HepG2 (cell line): ENCODE results near the gene BAZ1B. TPM values are rescaled to one million over a fixed set of nuclear protein-coding genes. Genes with fewer than 3 reads are reported as not detected.
A peak's percentile ranks its signal among the peaks of the same experiment; 100 is the strongest.

ENCODE experiments used
- ATAC-seq: fragments of 200-7000 bp; cut with Tn5 transposase; 3 replicates; pipeline ENCODE4 v1.9.1; 2020; ENCODE audit warnings: mild to moderate bottlenecking, moderate library complexity
- BruUV-seq: library from RNA; stranded (reverse); fragments of 400-500 nt; replicated peaks from 2 replicates; lab custom pipeline; 2021; lab: Mats Ljungman, UMichigan
- CTCF ChIA-PET: fragments of 300-600 bp; formaldehyde crosslinking; extraction: SDS; loops from one replicate; lab custom pipeline; 2021; ENCODE audit warnings: low total read pairs, inconsistent platforms, low intra/inter-chr PET ratio; lab: Yijun Ruan, JAX
- POLR2A ChIA-PET: fragments of 350-600 bp; sonication (Branson Sonifier 250); formaldehyde crosslinking; loops from one replicate; lab custom pipeline; 2020; ENCODE audit warnings: antibody characterized with exemption, inconsistent platforms; lab: Yijun Ruan, JAX
- DNase-seq: peaks from one replicate; pipeline ENCODE4 v3.0.0-alpha.2; 2015; ENCODE audit warnings: low spot score
- FAIRE-seq: peaks from 3 replicates; lab custom pipeline; 2011; peaks lifted over from hg19 to GRCh38; lab: Jason Lieb, UNC
- H2AFZ ChIP-seq: one replicate; pipeline ENCODE4 v1.6.1; 2011; ENCODE audit warnings: low read length, inconsistent platforms
- H3K27ac ChIP-seq: fragments of 300-600 bp; 3 replicates; pipeline ENCODE4 v1.8.0; 2011; ENCODE audit warnings: mixed run types, mild to moderate bottlenecking, mixed read lengths, low read length, inconsistent platforms; ENCODE audit not compliant: insufficient read depth; ENCODE audit errors: extremely low read length
- H3K27me3 ChIP-seq, 2 experiments: fragments of 200-600 bp in 1 of 2; 2 replicates in 1 of 2; 3 replicates in 1 of 2; pipeline versions ENCODE4 v1.6.0 to v1.8.0; 2011; ENCODE audit warnings: low read length in 2 of 2, mild to moderate bottlenecking in 2 of 2, moderate library complexity in 2 of 2, inconsistent platforms in 1 of 2; ENCODE audit not compliant: insufficient read depth in 2 of 2, control insufficient read depth in 1 of 2
- H3K36me3 ChIP-seq, 2 experiments: fragments of 200-600 bp in 1 of 2; replicated peaks in 1 of 2; 2 replicates in 1 of 2; 3 replicates in 1 of 2; pipeline versions ENCODE4 v1.5.1 to v1.8.0; 2011; ENCODE audit warnings: low read length in 2 of 2, inconsistent platforms in 1 of 2; ENCODE audit not compliant: insufficient read depth in 2 of 2, control insufficient read depth in 1 of 2
- H3K4me1 ChIP-seq: 2 replicates; pipeline ENCODE4 v1.5.1; 2012; ENCODE audit warnings: low read length, inconsistent platforms; ENCODE audit not compliant: insufficient read depth
- H3K4me2 ChIP-seq: 2 replicates; pipeline ENCODE4 v1.6.0; 2011; ENCODE audit warnings: low read depth, low read length, inconsistent platforms
- H3K4me3 ChIP-seq, 3 experiments: fragments of 200-600 bp in 1 of 3; sonication (generic), shearing (Covaris generic) in 1 of 3; replicated peaks in 1 of 3; 2 replicates each; pipeline ENCODE4 v1.5.1; 2011 to 2016; ENCODE audit warnings: low read length in 3 of 3, inconsistent platforms in 2 of 3, low read depth in 2 of 3, mild to moderate bottlenecking in 2 of 3, control low read depth in 1 of 3, mixed read lengths in 1 of 3; ENCODE audit not compliant: insufficient read depth in 1 of 3
- H3K79me2 ChIP-seq: one replicate; pipeline ENCODE4 v1.6.1; 2011; ENCODE audit warnings: low read length, inconsistent platforms; ENCODE audit not compliant: insufficient read depth
- H3K9ac ChIP-seq: 2 replicates; pipeline ENCODE4 v1.6.0; 2011; ENCODE audit warnings: mild to moderate bottlenecking, low read depth, low read length, inconsistent platforms; ENCODE audit not compliant: insufficient read depth
- H3K9me3 ChIP-seq: 2 replicates; pipeline ENCODE4 v1.5.1; 2012; ENCODE audit warnings: mild to moderate bottlenecking, low read length
- H4K20me1 ChIP-seq: 2 replicates; pipeline ENCODE4 v1.6.0; 2011; ENCODE audit warnings: inconsistent platforms, mild to moderate bottlenecking, low read length, moderate library complexity; ENCODE audit not compliant: insufficient read depth
- HMG20B ChIP-seq: conservative IDR thresholded peaks from 2 replicates; pipeline ENCODE4 v1.6.1; 2016; ENCODE audit warnings: missing genetic modification reagents, missing compliant biosample characterization
- PAWR ChIP-seq: sonication (generic); formaldehyde crosslinking; IDR thresholded peaks from 2 replicates; pipeline ENCODE4 v1.4.0; 2020; ENCODE audit warnings: missing genetic modification reagents, mild to moderate bottlenecking, borderline replicate concordance
- TEAD3 ChIP-seq: optimal IDR thresholded peaks from 2 replicates; pipeline ENCODE3; 2016; ENCODE audit warnings: borderline replicate concordance
- ZNF225 ChIP-seq: sonication (generic); formaldehyde crosslinking; IDR thresholded peaks from 2 replicates; pipeline ENCODE4 v1.4.0; 2020; ENCODE audit warnings: mild to moderate bottlenecking, missing genetic modification reagents
- WGBS: methylation state at CpG from one replicate; pipeline ENCODE4 v1.1.6; 2017; ENCODE audit warnings: low lambda C conversion rate; 5-methylcytosine and 5-hydroxymethylcytosine counted together
- in situ Hi-C: cut with HindIII; loops from 2 replicates; pipeline ENCODE4 v1.10.0; 2017; ENCODE audit warnings: low pct_unique_long_range_greater_than_20kb; ENCODE audit not compliant: extremely low pct_ligation_motif_present
- intact Hi-C: fragments of 100-400 bp; cut with micrococcal nuclease; formaldehyde crosslinking; loops from one replicate; pipeline ENCODE4 v1.10.0; 2022; ENCODE audit not compliant: unreplicated experiment
- polyA plus RNA-seq, 8 experiments: library from polyadenylated mRNA; depleted of rRNA in 3 of 8; stranded (reverse) in 7 of 8; unstranded in 1 of 8; fragments of >200 nt; fragmentation: Illumina TruSeq in 4 of 8; extraction: Trizol in 4 of 8; gene quantifications; 2 replicates each; pipeline versions ENCODE4 v1.2.1 to v1.2.3, GENCODE V29; 2011 to 2016; ENCODE audit warnings: low read depth in 4 of 8, missing spikeins in 1 of 8, mixed read lengths in 1 of 8; ENCODE audit not compliant: insufficient read depth in 1 of 8
- total RNA-seq, 5 experiments: library from RNA; depleted of rRNA; stranded (reverse); fragments of >200 nt; fragmentation: Illumina TruSeq; extraction: Trizol; gene quantifications; 2 replicates each; pipeline ENCODE4 v1.2.3, GENCODE V29; 2016; ENCODE audit warnings: low read depth in 1 of 5
- TF ChIP-seq, protein P1 (sequence below): sonication (generic); formaldehyde crosslinking; IDR thresholded peaks from 2 replicates; pipeline ENCODE4 v1.5.0; 2020; ENCODE audit warnings: mild to moderate bottlenecking, missing genetic modification reagents, moderate library complexity
- TF ChIP-seq, protein P2 (sequence below): sonication (generic); formaldehyde crosslinking; IDR thresholded peaks from 2 replicates; pipeline ENCODE4 v1.5.1; 2020; ENCODE audit warnings: mild to moderate bottlenecking, missing genetic modification reagents, moderate library complexity
- TF ChIP-seq, protein P3 (sequence below): sonication (generic); formaldehyde crosslinking; IDR thresholded peaks from 2 replicates; pipeline ENCODE4 v1.4.0; 2020; ENCODE audit warnings: mild to moderate bottlenecking, missing genetic modification reagents

Gene BAZ1B
- total and polyA plus RNA-seq, 2 of the 13 experiments (the other 11 are each of a cell fraction or from before 2014, with no cell fraction given), result 18.6 to 69.4 TPM

DNA sequence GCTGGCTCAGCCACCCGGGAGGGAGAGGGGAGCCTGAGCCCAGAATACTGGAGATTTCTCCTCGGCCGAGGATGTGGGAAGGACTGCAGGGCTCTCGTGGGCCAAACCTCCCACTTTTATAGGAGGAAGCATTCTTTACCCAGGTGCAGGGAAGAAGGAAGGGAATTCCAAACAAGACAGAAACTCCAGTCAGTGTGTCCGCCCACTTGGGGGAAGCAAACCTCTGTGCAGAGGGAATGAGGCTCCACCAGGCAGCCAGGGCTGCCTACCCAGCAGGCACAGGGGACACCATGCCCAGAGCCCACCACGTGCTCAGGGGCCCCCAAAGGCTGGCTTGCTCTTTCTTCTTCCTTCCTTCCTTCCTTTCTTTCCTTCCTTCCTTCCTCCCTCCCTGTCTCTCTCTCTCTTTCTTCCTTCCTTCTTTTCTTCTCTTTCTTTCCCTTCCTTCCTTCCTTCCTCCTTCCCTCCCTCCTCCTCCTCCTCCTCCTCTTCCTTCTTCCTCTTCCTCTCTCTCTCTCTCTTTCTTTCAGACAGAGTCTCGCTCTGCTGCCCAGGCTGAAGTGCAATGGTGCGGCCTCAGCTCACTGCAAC is 103.9 kb downstream of the BAZ1B start:
- ATAC-seq (peak; percentile 46), FAIRE-seq (no peak)
- 44% methylated on average over 6 of the region's 8 CpGs for WGBS
- Histone ChIP-seq H3K4me2 (peak overlapping the region; percentile 22; the same call in 1 of the 2 replicates), H3K27me3 (0 out of 5 replicates have a peak, but pooled peaks cover 0 to 3% of the 10 kb centered on the region in 2 experiments), H3K4me1 (peaks cover 42% of the 10 kb centered on the region), H3K9ac (no peak overlapping the region), H3K27ac (no peak overlapping the region)
- POLR2A ChIA-PET, result no interaction called here
- TF ChIP-seq, protein P1, sequence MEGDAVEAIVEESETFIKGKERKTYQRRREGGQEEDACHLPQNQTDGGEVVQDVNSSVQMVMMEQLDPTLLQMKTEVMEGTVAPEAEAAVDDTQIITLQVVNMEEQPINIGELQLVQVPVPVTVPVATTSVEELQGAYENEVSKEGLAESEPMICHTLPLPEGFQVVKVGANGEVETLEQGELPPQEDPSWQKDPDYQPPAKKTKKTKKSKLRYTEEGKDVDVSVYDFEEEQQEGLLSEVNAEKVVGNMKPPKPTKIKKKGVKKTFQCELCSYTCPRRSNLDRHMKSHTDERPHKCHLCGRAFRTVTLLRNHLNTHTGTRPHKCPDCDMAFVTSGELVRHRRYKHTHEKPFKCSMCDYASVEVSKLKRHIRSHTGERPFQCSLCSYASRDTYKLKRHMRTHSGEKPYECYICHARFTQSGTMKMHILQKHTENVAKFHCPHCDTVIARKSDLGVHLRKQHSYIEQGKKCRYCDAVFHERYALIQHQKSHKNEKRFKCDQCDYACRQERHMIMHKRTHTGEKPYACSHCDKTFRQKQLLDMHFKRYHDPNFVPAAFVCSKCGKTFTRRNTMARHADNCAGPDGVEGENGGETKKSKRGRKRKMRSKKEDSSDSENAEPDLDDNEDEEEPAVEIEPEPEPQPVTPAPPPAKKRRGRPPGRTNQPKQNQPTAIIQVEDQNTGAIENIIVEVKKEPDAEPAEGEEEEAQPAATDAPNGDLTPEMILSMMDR, result peak; percentile 49
- TF ChIP-seq ZNF225 (CRISPR knock-in tag) (no peak), HMG20B (CRISPR knock-in tag) (no peak), TEAD3 (CRISPR knock-in tag) (peak; percentile 20), PAWR (CRISPR knock-in tag) (no peak)
- TF ChIP-seq, protein P2, sequence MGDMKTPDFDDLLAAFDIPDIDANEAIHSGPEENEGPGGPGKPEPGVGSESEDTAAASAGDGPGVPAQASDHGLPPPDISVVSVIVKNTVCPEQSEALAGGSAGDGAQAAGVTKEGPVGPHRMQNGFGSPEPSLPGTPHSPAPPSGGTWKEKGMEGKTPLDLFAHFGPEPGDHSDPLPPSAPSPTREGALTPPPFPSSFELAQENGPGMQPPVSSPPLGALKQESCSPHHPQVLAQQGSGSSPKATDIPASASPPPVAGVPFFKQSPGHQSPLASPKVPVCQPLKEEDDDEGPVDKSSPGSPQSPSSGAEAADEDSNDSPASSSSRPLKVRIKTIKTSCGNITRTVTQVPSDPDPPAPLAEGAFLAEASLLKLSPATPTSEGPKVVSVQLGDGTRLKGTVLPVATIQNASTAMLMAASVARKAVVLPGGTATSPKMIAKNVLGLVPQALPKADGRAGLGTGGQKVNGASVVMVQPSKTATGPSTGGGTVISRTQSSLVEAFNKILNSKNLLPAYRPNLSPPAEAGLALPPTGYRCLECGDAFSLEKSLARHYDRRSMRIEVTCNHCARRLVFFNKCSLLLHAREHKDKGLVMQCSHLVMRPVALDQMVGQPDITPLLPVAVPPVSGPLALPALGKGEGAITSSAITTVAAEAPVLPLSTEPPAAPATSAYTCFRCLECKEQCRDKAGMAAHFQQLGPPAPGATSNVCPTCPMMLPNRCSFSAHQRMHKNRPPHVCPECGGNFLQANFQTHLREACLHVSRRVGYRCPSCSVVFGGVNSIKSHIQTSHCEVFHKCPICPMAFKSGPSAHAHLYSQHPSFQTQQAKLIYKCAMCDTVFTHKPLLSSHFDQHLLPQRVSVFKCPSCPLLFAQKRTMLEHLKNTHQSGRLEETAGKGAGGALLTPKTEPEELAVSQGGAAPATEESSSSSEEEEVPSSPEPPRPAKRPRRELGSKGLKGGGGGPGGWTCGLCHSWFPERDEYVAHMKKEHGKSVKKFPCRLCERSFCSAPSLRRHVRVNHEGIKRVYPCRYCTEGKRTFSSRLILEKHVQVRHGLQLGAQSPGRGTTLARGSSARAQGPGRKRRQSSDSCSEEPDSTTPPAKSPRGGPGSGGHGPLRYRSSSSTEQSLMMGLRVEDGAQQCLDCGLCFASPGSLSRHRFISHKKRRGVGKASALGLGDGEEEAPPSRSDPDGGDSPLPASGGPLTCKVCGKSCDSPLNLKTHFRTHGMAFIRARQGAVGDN, result peak; percentile 41
- TF ChIP-seq, protein P3, sequence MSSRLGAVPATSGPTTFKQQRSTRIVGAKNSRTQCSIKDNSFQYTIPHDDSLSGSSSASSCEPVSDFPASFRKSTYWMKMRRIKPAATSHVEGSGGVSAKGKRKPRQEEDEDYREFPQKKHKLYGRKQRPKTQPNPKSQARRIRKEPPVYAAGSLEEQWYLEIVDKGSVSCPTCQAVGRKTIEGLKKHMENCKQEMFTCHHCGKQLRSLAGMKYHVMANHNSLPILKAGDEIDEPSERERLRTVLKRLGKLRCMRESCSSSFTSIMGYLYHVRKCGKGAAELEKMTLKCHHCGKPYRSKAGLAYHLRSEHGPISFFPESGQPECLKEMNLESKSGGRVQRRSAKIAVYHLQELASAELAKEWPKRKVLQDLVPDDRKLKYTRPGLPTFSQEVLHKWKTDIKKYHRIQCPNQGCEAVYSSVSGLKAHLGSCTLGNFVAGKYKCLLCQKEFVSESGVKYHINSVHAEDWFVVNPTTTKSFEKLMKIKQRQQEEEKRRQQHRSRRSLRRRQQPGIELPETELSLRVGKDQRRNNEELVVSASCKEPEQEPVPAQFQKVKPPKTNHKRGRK, result peak; percentile 95
- TF ChIP-seq, all 625 proteins: peak for 4
- BruUV-seq, result no TSS peak
- Histone ChIP-seq H3K36me3 (no peaks in the 10 kb centered on the region), H3K4me3 (peak overlapping the region in 1 of 3 experiments; percentile 12; a peak in 1 of 6 replicates), H4K20me1 (no peaks in the 10 kb centered on the region), H2AFZ (no peak overlapping the region), H3K9me3 (no peaks in the 10 kb centered on the region), H3K79me2 (no peaks in the 10 kb centered on the region)
- CTCF ChIA-PET, result no interaction called here
- intact Hi-C loops (no loop called here), in situ Hi-C loops (no loop called here)
- no peak for DNase-seq
